H1 (cell line): Measurements from ENCODE around the gene C21orf58. TPM values are rescaled to one million over a fixed set of nuclear protein-coding genes. Genes with fewer than 3 reads are reported as not detected.

ENCODE experiments used
- EGR1 ChIP-seq: IDR thresholded peaks from 2 replicates; pipeline ENCODE4 v1.6.1; 2011; ENCODE audit warnings: low read depth, low read length, borderline replicate concordance
- EP300 ChIP-seq, 2 experiments: IDR thresholded peaks; 1 replicate in 1 of 2; 2 replicates in 1 of 2; pipeline ENCODE4 v1.6.1; 2011 to 2012; ENCODE audit warnings: low read depth in 2 of 2, low read length in 2 of 2, mild to moderate bottlenecking in 2 of 2, borderline replicate concordance in 1 of 2, inconsistent platforms in 1 of 2, moderate library complexity in 1 of 2
- GABPA ChIP-seq: IDR thresholded peaks from 2 replicates; pipeline ENCODE4 v1.6.1; 2011; ENCODE audit warnings: mild to moderate bottlenecking, low read length, moderate library complexity, borderline replicate concordance; ENCODE audit not compliant: insufficient read depth
- SP1 ChIP-seq: IDR thresholded peaks from 2 replicates; pipeline ENCODE4 v1.6.1; 2011; ENCODE audit warnings: low read depth, low read length
- SRF ChIP-seq: IDR thresholded peaks from 2 replicates; pipeline ENCODE4 v1.6.1; 2011; ENCODE audit warnings: mild to moderate bottlenecking, low read depth, low read length, moderate library complexity
- polyA plus RNA-seq, 7 experiments: library from polyadenylated mRNA; depleted of rRNA in 3 of 7; stranded (reverse) in 5 of 7; unstranded in 2 of 7; fragments of >200 nt in 5 of 7; fragments of 200-250 nt in 2 of 7; gene quantifications; 1 replicate in 5 of 7; 2 replicates in 1 of 7; 4 replicates in 1 of 7; pipeline versions ENCODE4 v1.2.1 to v1.2.3, GENCODE V29; 2011 to 2013; ENCODE audit warnings: missing spikeins in 2 of 7, mixed read lengths in 2 of 7
- total RNA-seq: library from RNA; stranded (reverse); fragmentation: NEBNext Ultra II Directional; extraction: Animal tissue kit (Norgen Biotek cat#: 25700); gene quantifications from 2 replicates; pipeline ENCODE4 v1.2.1, GENCODE V29; 2021

C21orf58 gene
- total and polyA plus RNA-seq, 2 of the 8 experiments (the other 6 are each of a cell fraction or from before 2014, with no cell fraction given), result 13.8 to 26.1 TPM

DNA sequence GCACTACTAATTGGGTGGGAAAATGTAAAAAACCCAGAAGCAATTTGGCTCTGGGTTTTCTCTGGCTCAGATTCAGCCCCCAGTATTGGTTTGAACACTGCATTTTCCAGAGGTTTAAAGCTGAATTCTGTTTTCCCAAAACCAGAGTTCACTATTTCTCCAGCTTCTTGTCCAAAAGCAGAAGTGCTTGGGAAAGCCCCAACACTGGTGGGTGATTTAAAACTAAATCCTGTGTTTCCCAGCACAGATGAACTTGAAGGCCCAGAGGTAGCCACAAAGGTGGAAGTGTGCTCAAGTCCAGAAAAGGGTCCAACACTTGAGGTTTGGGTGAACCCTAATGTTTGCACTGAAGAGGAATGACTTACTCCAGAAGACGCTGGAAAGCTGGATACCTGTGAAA lies 38.9 kb downstream of the C21orf58 start (continued):
- TF ChIP-seq SP1 (no peak), EP300 (IDR thresholded peaks at IDR 0.05; ENCODE audit: borderline replicate concordance in 1 of 2, low read depth in 2 of 2, low read length in 2 of 2) (no peak), GABPA (no peak), SRF (no peak), EGR1 (no peak)
